ENCODE measurements around the gene ERG28.
A peak's percentile ranks its signal among the peaks of the same experiment; 100 is the strongest.
"Not testable (repeated sequence)": the region's sequence is repeated elsewhere in the genome, so short reads cannot be mapped to it uniquely, and the experiment has no call there.

Gene ERG28, protein sequence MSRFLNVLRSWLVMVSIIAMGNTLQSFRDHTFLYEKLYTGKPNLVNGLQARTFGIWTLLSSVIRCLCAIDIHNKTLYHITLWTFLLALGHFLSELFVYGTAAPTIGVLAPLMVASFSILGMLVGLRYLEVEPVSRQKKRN

DNA sequence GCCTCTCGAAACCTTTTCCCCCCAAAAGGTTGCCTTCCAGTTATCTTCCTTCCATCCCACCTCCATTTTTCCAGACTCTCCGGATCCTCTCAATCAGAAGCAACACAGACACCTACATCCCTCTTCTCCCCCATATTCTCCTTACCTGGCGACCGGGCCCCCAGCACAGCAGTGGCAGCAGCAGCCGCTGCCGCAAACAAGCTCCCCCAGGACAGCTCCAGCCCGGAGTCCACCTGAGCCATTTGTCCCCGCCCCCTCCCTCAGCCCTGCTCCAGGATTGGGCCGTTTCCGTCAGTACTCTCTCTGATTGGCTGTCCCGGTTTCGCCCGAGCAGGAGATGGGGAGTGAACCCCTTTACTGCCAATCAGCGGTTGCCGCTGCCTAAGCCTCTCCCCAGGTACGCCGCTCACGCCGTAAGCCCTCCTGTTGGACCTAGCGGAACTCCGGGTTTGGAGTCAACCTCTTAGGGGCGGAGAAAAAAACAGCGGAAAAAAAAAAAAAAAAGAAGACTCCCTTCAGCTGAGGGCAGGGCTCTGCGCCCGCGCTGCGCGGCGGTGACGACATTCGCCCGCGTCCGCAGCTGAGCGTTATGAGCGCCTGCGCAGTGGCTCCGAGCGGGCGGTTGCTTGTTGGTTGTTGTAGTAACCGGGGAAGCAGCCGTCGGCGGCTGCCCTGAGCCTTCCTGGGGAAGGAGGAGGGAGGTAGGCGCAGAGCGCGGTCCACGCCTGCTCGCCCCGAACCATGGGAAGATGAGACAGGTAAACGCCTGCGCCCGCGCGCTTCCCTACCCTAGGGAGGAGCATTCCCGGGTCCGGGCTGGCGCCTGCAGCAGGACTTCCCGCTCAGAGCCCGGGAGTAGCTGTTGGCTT is at the start of gene ERG28, which contains the start of gene TTLL5:
Gene ERG28, minus strand, starts transcription at position 247 of the 869 bp plus-strand sequence. CDS start 3,374 bp downstream, outside the sequence.
Gene TTLL5, plus strand, starts transcription at position 617 of the 869 bp plus-strand sequence. CDS start 1,904 bp downstream, outside the sequence.
- FAIRE-seq (peak; percentile 97), DNase-seq (ENCODE audit: extremely low spot score, insufficient read length, low read depth) (peak; percentile 97)

DNA sequence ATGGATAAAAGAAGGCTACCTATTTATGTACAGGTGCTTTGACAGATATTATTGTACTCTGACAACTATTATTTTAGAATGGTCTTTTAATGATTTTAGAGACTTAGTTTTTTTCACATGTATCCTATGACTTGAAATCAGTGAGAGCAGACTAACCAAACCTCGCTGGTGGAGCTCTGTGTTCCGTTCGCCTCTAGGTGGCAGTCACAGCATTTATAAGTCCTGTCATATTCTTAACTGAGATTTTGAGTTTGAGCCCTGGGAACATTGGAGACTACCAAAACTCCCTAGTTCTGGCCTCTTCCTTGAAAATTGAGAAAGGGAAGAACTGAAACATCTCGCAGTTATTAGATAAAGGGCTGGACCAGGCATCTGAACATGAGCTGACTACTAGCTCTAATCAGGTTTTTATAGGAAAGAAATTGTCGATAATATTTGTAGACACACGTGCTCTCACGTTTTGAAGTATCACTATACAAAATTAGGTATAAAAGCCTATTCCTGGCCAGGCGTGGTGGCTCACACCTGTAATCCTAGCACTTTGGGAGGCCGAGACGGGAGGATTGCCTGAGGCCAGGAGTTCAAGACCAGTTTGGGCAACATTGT is 48.6 kb upstream of the ERG28 start:
- DNase-seq (ENCODE audit: extremely low spot score, insufficient read length, low read depth), result peak; percentile 47
- peak; percentile 96 for FAIRE-seq

DNA sequence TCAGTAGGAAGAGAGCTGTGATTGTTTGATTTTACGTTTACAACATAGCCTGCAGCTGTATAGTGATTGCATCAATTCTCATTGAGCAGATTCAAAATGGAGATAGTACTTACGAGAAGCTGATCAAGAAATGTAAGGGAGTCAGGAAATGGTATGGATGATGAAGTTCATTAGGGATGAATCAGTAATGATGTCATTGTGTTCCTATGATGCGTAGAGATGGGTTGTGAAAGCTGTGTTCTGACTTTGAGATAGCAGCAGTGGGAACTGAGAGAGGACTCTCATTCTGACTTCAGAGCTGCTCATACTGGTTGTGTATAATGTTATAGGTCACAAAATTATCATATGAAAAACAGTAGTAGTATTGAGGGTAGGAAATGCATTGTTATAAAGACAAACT is 44.3 kb upstream of the ERG28 start:
- FAIRE-seq (no peak), DNase-seq (ENCODE audit: extremely low spot score, insufficient read length, low read depth) (no peak)

DNA sequence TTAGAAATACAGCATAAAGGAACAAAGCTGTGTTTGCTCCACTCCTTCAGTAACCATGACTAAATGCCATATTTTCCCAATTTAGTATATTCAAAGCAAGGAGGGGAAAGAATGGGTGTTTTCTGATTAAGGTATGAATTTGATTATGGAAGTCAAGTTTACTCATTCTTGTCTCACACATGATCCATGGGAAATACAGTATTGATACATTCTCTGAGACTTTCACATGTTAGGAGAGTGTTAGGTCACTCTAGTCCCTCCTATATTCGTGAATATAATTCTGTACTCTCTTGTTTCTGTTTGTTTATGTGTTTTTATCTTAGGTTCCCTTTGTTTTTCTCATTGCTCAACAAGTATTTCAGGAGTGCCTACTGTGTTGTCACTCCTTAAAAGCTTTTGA is 42.8 kb upstream of the ERG28 start:
- no peak for FAIRE-seq

DNA sequence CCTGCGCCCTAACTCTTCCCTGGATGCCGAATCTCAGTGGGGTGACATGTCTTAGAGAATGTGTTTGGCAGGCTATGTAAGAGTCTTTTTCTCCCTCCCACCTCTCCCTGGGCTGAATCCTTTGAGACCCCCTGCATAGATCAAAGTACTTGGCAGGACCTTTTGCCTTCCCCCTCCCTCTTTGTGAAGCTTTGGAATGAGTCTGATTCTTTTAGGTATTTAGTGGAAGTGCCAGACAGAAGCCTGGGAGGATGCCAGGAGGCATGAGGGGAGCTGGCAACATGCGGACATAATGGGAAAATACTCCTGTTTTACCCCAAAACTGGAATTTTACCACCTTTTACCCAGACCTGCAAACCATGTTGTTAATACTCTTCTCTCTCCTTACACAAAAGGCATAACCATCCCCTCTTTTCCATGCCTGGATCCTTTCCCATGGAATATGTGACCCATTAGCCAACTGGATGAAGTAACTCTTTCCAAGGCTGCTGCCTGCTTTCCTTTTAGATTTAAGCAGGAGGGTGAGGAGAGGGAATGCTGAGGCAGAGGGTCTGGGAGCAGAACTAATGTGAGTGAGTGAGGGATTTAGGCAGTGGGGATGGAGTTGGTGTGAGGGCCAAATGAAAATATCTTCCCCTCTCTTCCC is 42.1 kb upstream of the ERG28 start:
- FAIRE-seq, result no peak
- DNase-seq (ENCODE audit: extremely low spot score, insufficient read length, low read depth), result no peak

More for the DNA sequence above, 42.8 kb upstream of the ERG28 start:
- no peak for DNase-seq (ENCODE audit: extremely low spot score, insufficient read length, low read depth)

DNA sequence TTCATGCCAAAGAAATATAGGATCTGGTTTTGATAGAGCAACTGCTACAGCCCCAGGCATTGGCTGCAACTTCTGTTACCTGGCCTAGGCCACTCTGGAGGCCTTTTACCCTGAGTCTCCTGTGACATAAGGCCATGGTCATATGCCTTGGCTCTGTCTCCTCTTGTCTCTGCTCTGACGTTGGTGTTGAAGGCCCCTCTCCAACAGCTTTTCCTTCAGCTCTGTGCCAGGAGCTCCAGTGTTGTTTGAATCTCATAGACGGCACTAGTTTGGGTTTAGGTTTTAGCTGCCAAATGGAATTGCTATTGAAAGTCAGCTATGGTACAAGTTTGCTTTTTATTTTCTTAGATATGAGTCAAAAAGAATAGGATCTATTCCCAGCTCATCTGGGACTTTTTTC is 41.4 kb upstream of the ERG28 start:
- no peak for FAIRE-seq
- DNase-seq (ENCODE audit: extremely low spot score, insufficient read length, low read depth), result no peak

DNA sequence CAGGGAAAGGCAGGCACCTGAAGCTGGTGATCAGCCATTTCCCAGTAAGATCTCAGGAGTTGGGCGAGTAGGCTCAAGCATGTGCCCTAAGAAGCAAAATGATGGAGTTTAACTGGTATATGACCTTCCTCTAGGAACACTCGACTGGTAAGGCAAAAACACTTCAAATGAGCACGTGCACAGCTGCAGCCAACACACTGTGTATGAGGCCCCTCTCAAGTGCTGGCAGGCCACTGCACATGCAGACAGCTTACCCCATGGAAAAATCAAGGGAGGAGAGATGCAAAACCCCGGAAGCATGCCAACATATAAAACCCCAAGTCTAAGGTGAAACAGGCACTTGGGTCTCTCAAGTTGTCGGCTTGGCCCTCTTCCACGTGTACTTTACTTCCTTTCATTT is 39.6 kb upstream of the ERG28 start:
- DNase-seq (ENCODE audit: extremely low spot score, insufficient read length, low read depth), result no peak
- FAIRE-seq, result no peak

DNA sequence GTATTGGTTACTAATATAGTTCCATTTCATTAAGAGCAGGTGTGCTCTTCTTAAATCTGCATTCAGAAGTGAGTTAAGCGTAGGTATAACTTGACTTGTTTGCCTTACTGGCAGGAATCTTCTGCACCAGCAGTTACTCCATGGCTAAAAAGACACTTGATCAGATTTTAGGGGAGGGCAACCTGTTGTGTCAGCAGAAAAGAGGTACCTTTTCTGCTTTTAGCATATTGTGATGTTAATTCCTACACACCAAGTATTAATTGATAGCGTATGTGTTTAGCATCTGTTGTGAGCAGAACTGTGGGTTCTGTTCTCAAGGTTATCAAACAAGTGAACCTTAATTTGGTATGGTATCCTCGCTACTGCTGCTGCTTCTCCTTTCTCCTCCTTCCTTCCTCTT is 38.7 kb upstream of the ERG28 start:
- no peak for FAIRE-seq

DNA sequence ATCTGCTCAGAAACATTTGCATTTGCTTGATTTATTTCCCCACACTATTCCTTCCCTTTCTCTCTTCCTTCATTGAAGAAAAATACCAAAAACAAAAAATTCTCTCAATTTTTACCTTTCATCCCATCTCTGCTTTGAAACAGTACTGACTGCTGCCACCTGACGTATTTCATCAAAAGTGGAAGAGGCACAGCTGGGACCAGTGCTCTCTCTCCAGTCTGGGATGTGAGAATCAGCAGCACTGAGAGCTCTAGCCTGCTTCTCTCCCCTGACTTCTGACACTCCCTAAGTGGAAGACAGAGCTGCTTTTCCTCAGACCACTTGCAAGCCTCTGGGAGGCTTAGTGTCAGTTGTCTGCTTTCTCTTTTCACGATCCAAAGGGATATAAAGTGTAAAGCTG is 37.2 kb upstream of the ERG28 start:
- DNase-seq (ENCODE audit: extremely low spot score, insufficient read length, low read depth) (no peak), FAIRE-seq (no peak)

More for the DNA sequence above, 38.7 kb upstream of the ERG28 start:
- DNase-seq (ENCODE audit: extremely low spot score, insufficient read length, low read depth), result no peak

DNA sequence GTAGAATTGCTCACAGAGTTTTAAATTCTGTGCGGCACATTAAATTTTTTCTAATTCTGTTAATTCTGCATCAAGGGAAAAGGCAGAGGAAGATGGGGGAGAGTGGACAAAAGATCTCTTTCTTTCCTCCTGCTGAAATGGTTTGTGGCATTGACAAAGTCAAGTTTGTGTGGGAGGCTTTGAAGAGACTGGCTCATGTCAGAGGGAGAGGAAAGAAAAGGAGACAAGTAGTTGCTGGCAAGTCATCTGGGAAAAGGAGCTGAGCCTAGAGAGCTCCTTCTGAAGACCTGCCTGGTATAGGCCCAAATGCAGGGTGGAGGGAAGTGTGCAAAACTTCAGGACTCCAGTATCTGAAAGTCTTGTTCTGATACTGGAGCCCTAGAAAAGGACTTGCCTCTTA is 36.7 kb upstream of the ERG28 start:
- DNase-seq (ENCODE audit: extremely low spot score, insufficient read length, low read depth) (no peak), FAIRE-seq (no peak)

DNA sequence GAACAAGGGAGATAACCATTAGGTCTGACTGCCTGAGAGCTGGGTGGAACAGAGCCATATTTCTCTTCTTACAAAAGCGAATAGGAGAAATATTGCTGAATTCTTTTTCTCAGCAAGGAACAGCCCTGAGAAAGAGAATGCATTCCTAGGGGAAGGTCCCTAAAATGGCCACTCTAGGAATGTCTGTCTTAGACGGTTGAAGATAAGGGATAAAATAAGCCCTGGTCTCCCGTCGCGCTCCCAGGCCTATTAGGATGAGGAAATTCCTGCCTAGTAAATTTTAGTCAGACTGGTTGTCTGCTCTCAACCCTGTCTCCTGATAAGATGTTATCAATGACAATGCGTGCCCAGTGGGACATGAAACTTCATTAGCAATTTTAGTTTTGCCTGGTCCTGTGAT is 34.3 kb upstream of the ERG28 start:
- FAIRE-seq; DNase-seq (ENCODE audit: extremely low spot score, insufficient read length, low read depth): not testable (repeated sequence)

DNA sequence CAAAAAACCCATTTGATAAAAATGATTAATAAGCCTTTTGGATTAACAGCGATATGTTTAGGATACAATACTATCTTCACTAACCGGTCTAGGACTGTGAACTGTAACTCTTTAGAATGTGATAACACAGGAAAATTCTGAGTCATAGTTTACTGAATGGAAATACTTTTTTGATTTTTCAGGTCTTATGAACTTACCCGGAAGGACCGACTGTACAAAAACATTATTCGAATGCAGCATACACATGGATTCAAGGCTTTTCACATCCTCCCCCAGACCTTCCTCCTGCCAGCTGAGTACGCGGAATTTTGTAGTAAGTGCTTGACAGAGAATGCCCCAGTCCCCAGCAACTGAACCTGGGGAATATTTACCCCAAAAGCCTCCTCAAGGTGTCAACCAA is 29.3 kb upstream of the ERG28 start:
- FAIRE-seq, result no peak
- no peak for DNase-seq (ENCODE audit: extremely low spot score, insufficient read length, low read depth)

DNA sequence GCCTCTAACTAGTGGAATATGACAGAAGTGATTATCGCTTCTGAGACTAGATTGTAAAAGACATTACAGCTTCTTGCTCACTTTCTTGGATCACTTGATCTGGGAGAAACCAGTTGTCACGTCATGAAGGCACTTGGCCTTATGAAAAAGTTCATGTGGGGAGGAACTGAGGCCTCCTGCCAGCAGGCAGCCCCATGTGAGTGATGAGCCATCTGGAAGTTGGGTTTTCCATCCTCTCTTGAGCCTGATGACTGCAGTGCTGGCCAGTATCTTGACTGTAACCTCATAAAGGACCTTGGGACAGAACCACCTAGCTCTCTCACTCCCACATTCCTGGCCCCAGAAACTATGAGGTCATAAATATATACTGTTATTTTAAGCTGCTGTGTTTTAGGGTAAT is 28.3 kb upstream of the ERG28 start:
- DNase-seq (ENCODE audit: extremely low spot score, insufficient read length, low read depth), result no peak

DNA sequence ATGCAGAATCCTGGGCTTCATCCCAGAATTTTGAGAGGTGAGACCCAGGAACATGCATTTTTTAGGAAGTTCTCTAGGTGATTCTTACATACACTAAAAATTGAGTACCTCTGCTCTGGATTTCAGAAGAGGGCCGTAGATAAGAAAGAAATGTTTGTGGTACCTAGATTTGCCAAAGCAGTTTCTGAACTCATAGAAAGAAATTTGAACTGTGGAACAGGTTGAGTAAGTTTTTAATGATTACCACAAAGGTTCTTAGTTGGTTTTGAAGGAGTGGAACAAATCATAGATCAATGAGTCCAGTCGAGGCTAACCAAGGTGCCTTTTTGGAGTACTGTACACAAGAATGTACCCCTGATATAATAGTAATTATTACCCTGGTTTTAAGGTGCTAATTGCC is 25.2 kb upstream of the ERG28 start:
- FAIRE-seq (no peak), DNase-seq (ENCODE audit: extremely low spot score, insufficient read length, low read depth) (no peak)

More for the DNA sequence above, 28.3 kb upstream of the ERG28 start:
- FAIRE-seq, result no peak

DNA sequence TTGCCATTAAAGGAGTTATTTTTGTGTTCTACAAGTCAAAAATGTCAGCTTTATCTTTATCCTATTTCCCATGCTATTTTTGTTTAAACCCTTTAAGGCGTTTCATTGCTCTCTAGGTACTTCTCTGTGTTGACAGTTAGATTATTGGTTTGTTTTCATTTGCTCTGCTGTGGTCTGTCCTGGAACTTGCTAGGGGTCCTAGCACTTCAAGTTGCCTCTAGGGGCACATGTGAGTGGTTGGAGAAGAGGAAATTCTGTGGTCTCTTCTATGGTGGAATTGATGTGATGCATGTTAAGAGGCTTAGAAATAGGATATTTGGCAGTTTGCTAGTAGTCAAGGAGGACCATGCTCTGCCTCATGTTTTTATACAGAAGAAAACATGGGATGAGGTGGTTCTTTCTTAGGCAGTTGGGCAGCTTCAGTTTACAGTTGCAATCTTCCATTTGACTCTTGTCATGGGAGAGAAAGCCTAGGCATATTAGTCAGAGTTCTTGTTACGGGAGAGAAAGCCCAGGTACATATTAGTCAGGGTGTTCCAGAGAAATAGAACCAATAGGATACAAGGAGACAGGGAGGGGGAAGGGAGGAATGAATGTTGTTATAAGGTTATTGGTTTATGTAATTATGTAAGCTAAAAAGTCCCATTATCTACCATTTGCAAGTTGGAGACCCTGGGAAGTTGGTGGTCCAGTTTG is 14.7 kb upstream of the ERG28 start:
- DNase-seq (ENCODE audit: extremely low spot score, insufficient read length, low read depth), result no peak

DNA sequence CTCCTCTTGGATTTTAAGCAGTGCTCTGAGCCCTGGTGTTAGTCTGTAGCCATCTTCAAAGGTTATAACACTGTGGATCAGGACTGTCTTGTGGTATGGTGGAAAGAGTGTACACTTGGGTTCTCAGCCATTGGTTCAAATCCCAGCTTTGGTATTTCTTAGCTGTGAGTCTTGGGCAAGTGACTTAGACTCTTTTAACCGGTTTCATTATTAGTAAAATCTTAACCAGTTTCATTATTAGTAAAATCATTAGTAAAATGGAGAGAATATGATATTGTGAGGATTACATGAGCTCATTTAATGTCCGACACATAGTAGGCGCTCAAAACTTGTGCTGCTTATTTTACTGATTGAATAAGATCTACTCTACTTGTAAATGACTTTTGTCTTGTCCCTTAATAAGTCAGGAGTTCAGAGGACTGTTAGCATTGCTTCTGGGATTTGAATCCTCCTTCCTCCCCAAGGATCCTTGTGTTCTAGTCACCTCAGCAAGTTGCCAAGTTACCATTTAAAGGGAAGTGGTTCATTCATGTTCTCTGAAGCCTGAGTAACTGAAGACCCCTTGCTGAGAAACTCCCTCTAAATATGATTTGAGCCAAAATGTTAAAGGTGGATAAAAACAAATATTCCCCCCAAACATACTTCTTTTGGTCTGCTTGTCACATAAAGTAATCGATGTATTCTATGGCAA is 12.8 kb upstream of the ERG28 start:
- DNase-seq (ENCODE audit: extremely low spot score, insufficient read length, low read depth) (no peak), FAIRE-seq (peak; percentile 78)

More for the DNA sequence above, 14.7 kb upstream of the ERG28 start:
- FAIRE-seq, result no peak

DNA sequence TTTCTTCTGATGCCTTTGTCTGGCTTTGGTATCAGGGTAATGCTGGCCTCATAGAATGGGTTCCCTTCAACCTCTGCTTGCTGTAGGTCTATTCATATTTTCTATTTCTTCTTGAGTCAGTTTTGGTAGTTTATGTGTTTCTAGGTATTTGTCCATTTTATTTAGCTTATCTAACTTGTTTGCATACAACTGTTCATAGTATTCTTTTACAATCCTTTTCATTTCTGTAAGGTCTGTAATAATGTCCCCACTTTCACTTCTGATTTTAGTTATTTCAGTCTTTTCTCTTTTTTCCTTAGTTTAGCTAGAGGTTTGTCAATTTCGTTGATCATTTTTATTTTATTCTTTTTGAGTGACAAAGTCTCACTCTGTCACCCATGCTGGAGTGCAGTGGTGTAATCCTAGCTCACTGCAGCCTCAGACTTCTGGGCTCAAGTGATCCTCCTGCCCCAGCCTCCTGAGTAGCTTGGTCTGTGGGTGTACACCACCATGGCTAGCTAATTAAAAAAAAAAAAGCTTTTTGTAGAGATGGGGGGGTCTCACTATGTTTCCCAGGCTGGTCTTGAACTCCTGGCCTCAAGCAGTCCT is 12.0 kb upstream of the ERG28 start:
- FAIRE-seq (peak; percentile 33), DNase-seq (ENCODE audit: extremely low spot score, insufficient read length, low read depth) (no peak)

DNA sequence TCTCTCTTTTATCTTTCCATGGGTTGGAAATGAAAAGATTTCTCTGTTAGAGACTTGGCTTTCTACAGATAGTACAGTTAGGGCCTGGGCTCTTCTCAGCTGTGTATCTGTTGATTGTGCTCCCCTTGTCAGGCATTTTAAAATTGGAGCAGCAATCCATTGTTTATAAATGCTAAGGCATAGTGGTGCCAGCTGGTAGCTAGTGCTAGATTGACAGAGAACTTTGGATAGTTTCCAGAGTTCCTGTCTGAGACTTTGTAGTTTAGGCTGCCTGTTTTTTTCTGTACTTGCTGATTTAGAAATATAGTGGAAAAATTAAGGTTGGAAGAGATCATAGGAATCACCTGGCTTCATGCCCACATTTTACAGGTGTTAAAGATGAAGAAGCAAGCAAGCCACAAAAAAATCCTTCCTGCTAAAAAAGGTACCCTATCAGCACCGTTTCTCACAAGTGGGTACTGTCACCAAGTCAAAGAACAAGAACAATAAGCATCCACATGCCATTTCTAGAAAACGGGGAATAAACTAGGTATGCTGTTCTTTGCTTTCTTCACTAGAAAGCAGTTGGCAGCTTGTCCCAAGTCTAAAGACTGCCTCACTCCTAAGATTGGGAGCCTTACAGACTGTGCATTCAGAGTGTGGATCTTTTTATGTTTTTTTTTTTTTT is 6.6 kb upstream of the ERG28 start:
- FAIRE-seq (no peak), DNase-seq (ENCODE audit: extremely low spot score, insufficient read length, low read depth) (no peak)

Data from GM18507 (cell line).